Lower leg skin (tissue), 3 donors: ENCODE results near the gene TAPBPL.

Experiments used
- POLR2A ChIP-seq, 2 donors: fragments of 450-650 bp; IDR thresholded peaks; one replicate each; pipeline ENCODE4 v1.6.1; 2016 to 2017; ENCODE audit warnings: antibody characterized with exemption in 2 of 2, mild to moderate bottlenecking in 1 of 2, moderate library complexity in 1 of 2
- TF ChIP-seq, protein P1 (sequence below), 3 donors: fragments of 450-650 bp; IDR thresholded peaks; one replicate each; pipeline ENCODE4 v1.5.1; 2016; ENCODE audit warnings: antibody characterized with exemption in 3 of 3, mild to moderate bottlenecking in 3 of 3, moderate library complexity in 2 of 3

DNA sequence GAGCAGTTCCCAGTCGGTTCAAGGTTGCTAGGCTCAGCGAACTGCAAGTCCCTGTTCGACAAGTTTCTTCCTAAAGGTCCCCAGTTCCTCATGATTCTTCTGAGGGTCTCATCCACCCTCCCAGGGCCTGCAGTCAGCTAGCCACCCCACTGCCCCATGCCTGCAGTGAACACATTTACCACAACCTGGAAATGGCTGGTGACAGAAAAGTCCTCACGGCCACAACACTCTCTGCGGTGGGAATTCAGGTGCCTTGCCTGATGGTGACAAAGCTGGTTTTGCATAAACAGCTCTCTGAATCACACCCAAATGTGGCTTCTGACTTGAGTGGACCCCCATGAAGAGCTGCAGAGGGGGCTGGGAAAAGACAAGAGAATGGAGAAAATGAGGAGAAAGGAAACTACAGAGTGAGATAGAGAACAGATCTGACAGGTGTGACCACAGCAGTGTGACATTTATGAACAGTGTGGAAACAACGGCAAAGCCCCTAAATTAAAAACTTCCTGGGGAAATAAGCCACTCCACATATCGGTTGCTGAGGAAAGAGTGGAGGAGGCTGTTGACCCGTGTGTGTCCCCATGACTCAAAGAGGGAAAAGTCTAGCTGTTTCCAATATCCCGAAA is 8.4 kb upstream of the TAPBPL start:
- TF ChIP-seq, protein P1, sequence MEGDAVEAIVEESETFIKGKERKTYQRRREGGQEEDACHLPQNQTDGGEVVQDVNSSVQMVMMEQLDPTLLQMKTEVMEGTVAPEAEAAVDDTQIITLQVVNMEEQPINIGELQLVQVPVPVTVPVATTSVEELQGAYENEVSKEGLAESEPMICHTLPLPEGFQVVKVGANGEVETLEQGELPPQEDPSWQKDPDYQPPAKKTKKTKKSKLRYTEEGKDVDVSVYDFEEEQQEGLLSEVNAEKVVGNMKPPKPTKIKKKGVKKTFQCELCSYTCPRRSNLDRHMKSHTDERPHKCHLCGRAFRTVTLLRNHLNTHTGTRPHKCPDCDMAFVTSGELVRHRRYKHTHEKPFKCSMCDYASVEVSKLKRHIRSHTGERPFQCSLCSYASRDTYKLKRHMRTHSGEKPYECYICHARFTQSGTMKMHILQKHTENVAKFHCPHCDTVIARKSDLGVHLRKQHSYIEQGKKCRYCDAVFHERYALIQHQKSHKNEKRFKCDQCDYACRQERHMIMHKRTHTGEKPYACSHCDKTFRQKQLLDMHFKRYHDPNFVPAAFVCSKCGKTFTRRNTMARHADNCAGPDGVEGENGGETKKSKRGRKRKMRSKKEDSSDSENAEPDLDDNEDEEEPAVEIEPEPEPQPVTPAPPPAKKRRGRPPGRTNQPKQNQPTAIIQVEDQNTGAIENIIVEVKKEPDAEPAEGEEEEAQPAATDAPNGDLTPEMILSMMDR (IDR thresholded peaks at IDR 0.05): no peak
- TF ChIP-seq POLR2A (IDR thresholded peaks at IDR 0.05): no peak
